CD4-positive, alpha-beta T cell (primary cell): Measurements from ENCODE around the gene AKIRIN1. TPM values are rescaled to one million over a fixed set of nuclear protein-coding genes. Genes with fewer than 3 reads are reported as not detected.

Experiments used
- ATAC-seq: fragments of 200-7000 bp; cut with Tn5 transposase; one replicate; pipeline ENCODE4 v1.10.0; 2022; ENCODE audit warnings: mild to moderate bottlenecking; ENCODE audit not compliant: poor library complexity
- CTCF ChIA-PET: fragments of 350-600 bp; sonication (Branson Sonifier 250); formaldehyde crosslinking; loops from one replicate; lab custom pipeline; 2021; ENCODE audit warnings: antibody characterized with exemption, inconsistent platforms; lab: Charles Lee
- POLR2A ChIA-PET: fragments of 350-600 bp; sonication (Branson Sonifier 250); formaldehyde crosslinking; loops from one replicate; lab custom pipeline; 2021; ENCODE audit warnings: antibody characterized with exemption, inconsistent platforms; lab: Charles Lee
- DNase-seq, 14 experiments: peaks; one replicate each; pipeline ENCODE4 v3.0.0-alpha.2; 2013 to 2020; ENCODE audit warnings: mixed read lengths in 2 of 14
- H3K27ac ChIP-seq, 2 donors: one replicate each; pipeline versions ENCODE4 v1.5.1 to v1.7.0; 2013; ENCODE audit warnings: low read length in 2 of 2, low read depth in 1 of 2, mild to moderate bottlenecking in 1 of 2
- H3K27me3 ChIP-seq, 2 experiments: 1 replicate in 1 of 2; 2 replicates in 1 of 2; pipeline versions ENCODE4 v1.6.1 to v1.7.0; 2013; ENCODE audit warnings: low read length in 2 of 2, control low read depth in 1 of 2, mild to moderate bottlenecking in 1 of 2, moderate library complexity in 1 of 2; ENCODE audit not compliant: insufficient read depth in 2 of 2, control insufficient read depth in 1 of 2
- H3K36me3 ChIP-seq: one replicate; pipeline ENCODE4 v1.6.1; 2013; ENCODE audit warnings: low read length, control low read depth; ENCODE audit not compliant: insufficient read depth
- H3K4me1 ChIP-seq: one replicate; pipeline ENCODE4 v1.6.1; 2013; ENCODE audit warnings: low read length, control low read depth; ENCODE audit not compliant: insufficient read depth
- H3K4me3 ChIP-seq: one replicate; pipeline ENCODE4 v1.5.1; 2013; ENCODE audit warnings: mild to moderate bottlenecking, low read length, moderate library complexity
- H3K9me3 ChIP-seq, 2 experiments: 1 replicate in 1 of 2; 2 replicates in 1 of 2; pipeline versions ENCODE4 v1.6.1 to v1.7.0; 2013; ENCODE audit warnings: low read length in 2 of 2, mild to moderate bottlenecking in 2 of 2, control low read depth in 1 of 2, moderate library complexity in 1 of 2; ENCODE audit not compliant: control insufficient read depth in 1 of 2, insufficient read depth in 1 of 2
- H3K27ac Mint-ChIP-seq: one replicate; pipeline ENCODE4 v1.8.0; 2020; ENCODE audit warnings: mixed read lengths
- H3K27me3 Mint-ChIP-seq: one replicate; pipeline ENCODE4 v1.8.0; 2021; ENCODE audit warnings: mixed read lengths
- H3K36me3 Mint-ChIP-seq: one replicate; pipeline ENCODE4 v1.8.0; 2021; ENCODE audit warnings: low read depth, mixed read lengths
- H3K4me1 Mint-ChIP-seq: one replicate; pipeline ENCODE4 v1.8.0; 2021; ENCODE audit warnings: low read depth, mixed read lengths
- H3K4me3 Mint-ChIP-seq: one replicate; pipeline ENCODE4 v1.8.0; 2020; ENCODE audit warnings: mild to moderate bottlenecking, mixed read lengths
- H3K9me3 Mint-ChIP-seq: one replicate; pipeline ENCODE4 v1.8.0; 2020; ENCODE audit warnings: mixed read lengths
- intact Hi-C, 2 experiments: fragments of 100-400 bp; cut with DNase I in 1 of 2; cut with micrococcal nuclease in 1 of 2; formaldehyde crosslinking; loops; one replicate each; pipeline versions ENCODE4 v1.15.1 to v1.9.0; 2023 to 2025; cut with DNase I, micrococcal nuclease
- total RNA-seq, 174 experiments: library from RNA in 2 of 174; stranded (reverse) in 2 of 174; gene quantifications; one replicate each; pipeline ENCODE4 v1.2.3 and lab custom pipeline; 2021 to 2026
- TF ChIP-seq, protein P1 (sequence below): fragments of 200-600 bp; IDR thresholded peaks from one replicate; pipeline ENCODE4 v1.8.0; 2022; ENCODE audit warnings: antibody characterized with exemption, mild to moderate bottlenecking

AKIRIN1 gene
- total RNA-seq, 2 experiments from 2014 or later, result 108 to 112 TPM

GRCh38 chr1:38991638-38992411 lies 749 bp downstream of the AKIRIN1 start:
- H3K36me3 ChIP-seq, result peaks cover 9% of the 10 kb centered on the region
- peak overlapping the region; percentile 81 for H3K27ac Mint-ChIP-seq
- peak overlapping the region; percentile 91 for H3K4me3 ChIP-seq
- ChIA-PET POLR2A (interaction anchor here (0.6 to 4.1 kb wide), 3 partner anchors 14 to 35 kb away, joined by 3 to 30 read pairs (median 5); partner anchors contain the start of gene NDUFS5), CTCF (interaction anchor here (1.5 to 1.6 kb wide), 2 partner anchors 12 to 28 kb away, joined by 3 to 8 read pairs; no protein-coding TSS in a partner anchor)
- DNase-seq, result peak in 4 of 14 experiments; percentile 6 to 22 (median 14)
- peak overlapping the region; percentile 83 to 89 for H3K27ac ChIP-seq
- H3K9me3 Mint-ChIP-seq, result no peaks in the 10 kb centered on the region
- ATAC-seq, result peak; percentile 1
- no peaks in the 10 kb centered on the region for H3K27me3 ChIP-seq
- H3K4me1 Mint-ChIP-seq, result peaks cover 50% of the 10 kb centered on the region
- intact Hi-C loops, result loop anchor here (1.0 to 10.0 kb wide), 7 partner anchors 15 to 583 kb away; partner anchors contain the start of genes MYCBP (in 2 of the 2), NDUFS5 (in 1 of the 2), PABPC4 (in 1 of the 2) and RRAGC (in 1 of the 2)
- H3K27me3 Mint-ChIP-seq, result no peaks in the 10 kb centered on the region
- H3K36me3 Mint-ChIP-seq, result peaks cover 46% of the 10 kb centered on the region
- peaks cover 43% of the 10 kb centered on the region for H3K4me1 ChIP-seq
- no peaks in the 10 kb centered on the region for H3K9me3 ChIP-seq
- peak overlapping the region; percentile 90 for H3K4me3 Mint-ChIP-seq
- TF ChIP-seq, protein P1, sequence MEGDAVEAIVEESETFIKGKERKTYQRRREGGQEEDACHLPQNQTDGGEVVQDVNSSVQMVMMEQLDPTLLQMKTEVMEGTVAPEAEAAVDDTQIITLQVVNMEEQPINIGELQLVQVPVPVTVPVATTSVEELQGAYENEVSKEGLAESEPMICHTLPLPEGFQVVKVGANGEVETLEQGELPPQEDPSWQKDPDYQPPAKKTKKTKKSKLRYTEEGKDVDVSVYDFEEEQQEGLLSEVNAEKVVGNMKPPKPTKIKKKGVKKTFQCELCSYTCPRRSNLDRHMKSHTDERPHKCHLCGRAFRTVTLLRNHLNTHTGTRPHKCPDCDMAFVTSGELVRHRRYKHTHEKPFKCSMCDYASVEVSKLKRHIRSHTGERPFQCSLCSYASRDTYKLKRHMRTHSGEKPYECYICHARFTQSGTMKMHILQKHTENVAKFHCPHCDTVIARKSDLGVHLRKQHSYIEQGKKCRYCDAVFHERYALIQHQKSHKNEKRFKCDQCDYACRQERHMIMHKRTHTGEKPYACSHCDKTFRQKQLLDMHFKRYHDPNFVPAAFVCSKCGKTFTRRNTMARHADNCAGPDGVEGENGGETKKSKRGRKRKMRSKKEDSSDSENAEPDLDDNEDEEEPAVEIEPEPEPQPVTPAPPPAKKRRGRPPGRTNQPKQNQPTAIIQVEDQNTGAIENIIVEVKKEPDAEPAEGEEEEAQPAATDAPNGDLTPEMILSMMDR, result no peak

- no peaks in the 10 kb centered on the region for H3K9me3 Mint-ChIP-seq
- H3K9me3 ChIP-seq, result no peaks in the 10 kb centered on the region
- DNase-seq (peak in 1 of 14 experiments; percentile 17), ATAC-seq (no peak)
- H3K4me3 ChIP-seq, result peak overlapping the region; percentile 91
- ChIA-PET CTCF (interaction anchor here (0.6 to 1.6 kb wide), 3 partner anchors 11 to 32 kb away, joined by 3 to 8 read pairs (median 3); no protein-coding TSS in a partner anchor), POLR2A (interaction anchor here (1.1 to 4.1 kb wide), 2 partner anchors 15 to 34 kb away, joined by 5 to 30 read pairs; partner anchors contain the start of gene NDUFS5)
- peak overlapping the region; percentile 81 for H3K27ac Mint-ChIP-seq
- no peaks in the 10 kb centered on the region for H3K27me3 Mint-ChIP-seq
- H3K27ac ChIP-seq, result peak overlapping the region; percentile 21 to 24
- H3K4me1 Mint-ChIP-seq, result peaks cover 57% of the 10 kb centered on the region
- H3K36me3 Mint-ChIP-seq, result peaks cover 52% of the 10 kb centered on the region
- H3K4me1 ChIP-seq, result peaks cover 47% of the 10 kb centered on the region
- H3K36me3 ChIP-seq, result peaks cover 9% of the 10 kb centered on the region
- peak overlapping the region; percentile 90 for H3K4me3 Mint-ChIP-seq
- intact Hi-C loops, result loop anchor here in 1 of 2 experiments (5.0 to 10.0 kb wide), 2 partner anchors 120 to 582 kb away; partner anchors contain the start of genes MYCBP and PABPC4
- no peaks in the 10 kb centered on the region for H3K27me3 ChIP-seq
- TF ChIP-seq, protein P1, result no peak
Measured at GRCh38 chr1:38992412-38993111, 1.5 kb downstream of the AKIRIN1 start.

GRCh38 chr1:38994196-38994595 lies 3.1 kb downstream of the AKIRIN1 start:
- H3K27me3 ChIP-seq, result no peaks in the 10 kb centered on the region
- no peaks in the 10 kb centered on the region for H3K9me3 ChIP-seq
- no peak overlapping the region for H3K4me3 ChIP-seq
- peaks cover 60% of the 10 kb centered on the region for H3K4me1 ChIP-seq
- H3K36me3 ChIP-seq, result peaks cover 22% of the 10 kb centered on the region
- no peak overlapping the region for H3K27ac ChIP-seq
- no peak for ATAC-seq
- ChIA-PET POLR2A (interaction anchor here (0.8 to 2.3 kb wide), 2 partner anchors 17 to 32 kb away, joined by 3 to 10 read pairs; partner anchors contain the start of gene NDUFS5), CTCF (interaction anchor here (0.7 to 1.0 kb wide), 2 partner anchors 10 to 25 kb away, joined by 3 to 4 read pairs; no protein-coding TSS in a partner anchor)
- TF ChIP-seq, protein P1, result no peak
- Mint-ChIP-seq H3K4me3 (peak overlapping the region; percentile 50), H3K27me3 (no peaks in the 10 kb centered on the region), H3K27ac (peak overlapping the region; percentile 87), H3K9me3 (no peaks in the 10 kb centered on the region), H3K36me3 (peaks cover 66% of the 10 kb centered on the region), H3K4me1 (peaks cover 73% of the 10 kb centered on the region)
- no peak for DNase-seq
- intact Hi-C loops, result loop anchor here in 1 of 2 experiments (2.0 to 10.0 kb wide), 3 partner anchors 43 to 581 kb away; partner anchors contain the start of genes MYCBP and PABPC4
